Calu3 (cell line): ENCODE measurements around the gene LRRC2. TPM values are rescaled to one million over a fixed set of nuclear protein-coding genes. Genes with fewer than 3 reads are reported as not detected.

Experiments used
- BruUV-seq: library from RNA; stranded (reverse); fragments of 400-500 nt; replicated peaks from 2 replicates; lab custom pipeline; 2021; lab: Mats Ljungman, UMichigan
- CTCF ChIA-PET: fragments of 300-600 bp; sonication (Branson Sonifier 250); formaldehyde crosslinking; loops from one replicate; lab custom pipeline; 2022; ENCODE audit warnings: antibody characterized with exemption; lab: Charles Lee
- DNase-seq: peaks from one replicate; pipeline ENCODE4 v3.0.0; 2022
- H3K27ac Mint-ChIP-seq: one replicate; pipeline ENCODE4 v1.8.0; 2022; ENCODE audit warnings: mixed read lengths; ENCODE audit not compliant: unreplicated experiment
- H3K27me3 Mint-ChIP-seq: one replicate; pipeline ENCODE4 v1.8.0; 2022; ENCODE audit warnings: mixed read lengths; ENCODE audit not compliant: unreplicated experiment
- H3K36me3 Mint-ChIP-seq: one replicate; pipeline ENCODE4 v1.8.0; 2022; ENCODE audit warnings: mild to moderate bottlenecking, moderate library complexity, mixed read lengths; ENCODE audit not compliant: insufficient read depth, unreplicated experiment
- H3K4me1 Mint-ChIP-seq: one replicate; pipeline ENCODE4 v1.8.0; 2022; ENCODE audit warnings: mild to moderate bottlenecking, low read depth, mixed read lengths; ENCODE audit not compliant: unreplicated experiment
- H3K4me3 Mint-ChIP-seq: one replicate; pipeline ENCODE4 v1.8.0; 2022; ENCODE audit warnings: mild to moderate bottlenecking, low read depth, moderate library complexity, mixed read lengths; ENCODE audit not compliant: unreplicated experiment
- H3K9me3 Mint-ChIP-seq: one replicate; pipeline ENCODE4 v1.8.0; 2022; ENCODE audit warnings: low read depth, mixed read lengths; ENCODE audit not compliant: unreplicated experiment
- intact Hi-C: fragments of 100-400 bp; cut with micrococcal nuclease; formaldehyde crosslinking; loops from one replicate; pipeline ENCODE4 v1.10.0; 2022; ENCODE audit not compliant: unreplicated experiment
- total RNA-seq: library from RNA; stranded (reverse); gene quantifications from 2 replicates; pipeline ENCODE4 v1.2.3, GENCODE V29; 2022
- TF ChIP-seq, protein P1 (sequence below): fragments of 200-600 bp; IDR thresholded peaks from one replicate; pipeline ENCODE4 v1.8.0; 2022; ENCODE audit warnings: antibody characterized with exemption; ENCODE audit not compliant: unreplicated experiment

LRRC2 gene
- total RNA-seq, 1 experiment from 2014 or later = not detected

- BruUV-seq = no TSS peak
Observed at GRCh38 chr3:46557814-46558183, 8.3 kb downstream of the LRRC2 start.

DNA sequence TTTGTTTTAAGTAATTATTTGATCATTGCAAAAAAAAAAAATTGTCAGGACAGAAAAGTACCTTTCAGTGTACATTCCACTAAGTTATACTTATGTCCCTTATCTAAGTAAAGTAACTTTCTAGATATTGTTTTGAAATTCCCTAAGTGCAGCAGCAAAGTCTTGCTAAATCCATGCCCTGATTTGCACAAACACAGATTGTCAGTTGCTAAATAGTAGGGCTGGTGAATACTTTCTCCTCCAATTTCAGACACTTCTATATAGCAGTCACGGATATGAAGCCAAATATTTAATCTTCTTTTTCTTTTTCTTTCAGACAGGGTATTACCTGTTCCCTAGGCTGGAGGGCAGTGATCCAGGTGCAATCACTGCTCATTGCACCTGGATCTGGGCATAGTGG is 12.9 kb downstream of the LRRC2 start:
- no peaks in the 10 kb centered on the region for H3K27me3 Mint-ChIP-seq
- no peak for DNase-seq
- CTCF ChIA-PET = no interaction called here
- H3K27ac Mint-ChIP-seq = no peak overlapping the region
- no peaks in the 10 kb centered on the region for H3K36me3 Mint-ChIP-seq
- BruUV-seq = no TSS peak
- H3K9me3 Mint-ChIP-seq = no peaks in the 10 kb centered on the region
- no peak overlapping the region for H3K4me3 Mint-ChIP-seq
- TF ChIP-seq, protein P1, sequence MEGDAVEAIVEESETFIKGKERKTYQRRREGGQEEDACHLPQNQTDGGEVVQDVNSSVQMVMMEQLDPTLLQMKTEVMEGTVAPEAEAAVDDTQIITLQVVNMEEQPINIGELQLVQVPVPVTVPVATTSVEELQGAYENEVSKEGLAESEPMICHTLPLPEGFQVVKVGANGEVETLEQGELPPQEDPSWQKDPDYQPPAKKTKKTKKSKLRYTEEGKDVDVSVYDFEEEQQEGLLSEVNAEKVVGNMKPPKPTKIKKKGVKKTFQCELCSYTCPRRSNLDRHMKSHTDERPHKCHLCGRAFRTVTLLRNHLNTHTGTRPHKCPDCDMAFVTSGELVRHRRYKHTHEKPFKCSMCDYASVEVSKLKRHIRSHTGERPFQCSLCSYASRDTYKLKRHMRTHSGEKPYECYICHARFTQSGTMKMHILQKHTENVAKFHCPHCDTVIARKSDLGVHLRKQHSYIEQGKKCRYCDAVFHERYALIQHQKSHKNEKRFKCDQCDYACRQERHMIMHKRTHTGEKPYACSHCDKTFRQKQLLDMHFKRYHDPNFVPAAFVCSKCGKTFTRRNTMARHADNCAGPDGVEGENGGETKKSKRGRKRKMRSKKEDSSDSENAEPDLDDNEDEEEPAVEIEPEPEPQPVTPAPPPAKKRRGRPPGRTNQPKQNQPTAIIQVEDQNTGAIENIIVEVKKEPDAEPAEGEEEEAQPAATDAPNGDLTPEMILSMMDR = no peak
- peaks cover 21% of the 10 kb centered on the region for H3K4me1 Mint-ChIP-seq
- intact Hi-C loops = no loop called here

More at GRCh38 chr3:46557814-46558183, 8.3 kb downstream of the LRRC2 start:
- no peak overlapping the region for H3K27ac Mint-ChIP-seq
- no peaks in the 10 kb centered on the region for H3K9me3 Mint-ChIP-seq
- TF ChIP-seq, protein P1 = no peak
- H3K4me3 Mint-ChIP-seq = no peak overlapping the region
- no peaks in the 10 kb centered on the region for H3K27me3 Mint-ChIP-seq
- peaks cover 5% of the 10 kb centered on the region for H3K36me3 Mint-ChIP-seq
- H3K4me1 Mint-ChIP-seq = peaks cover 23% of the 10 kb centered on the region
- no peak for DNase-seq
- CTCF ChIA-PET = interaction anchor here (0.6 to 2.9 kb wide), 9 partner anchors 15 to 108 kb away, joined by 3 to 81 read pairs (median 5); no protein-coding TSS in a partner anchor
- intact Hi-C loops = loop anchor here (1.0 to 2.0 kb wide), 2 partner anchors 61 to 69 kb away; partner anchors contain the start of gene RTP3

GRCh38 chr3:46552538-46552937 is 13.6 kb downstream of the LRRC2 start:
- Mint-ChIP-seq H3K9me3 (no peaks in the 10 kb centered on the region), H3K36me3 (no peaks in the 10 kb centered on the region), H3K27ac (no peak overlapping the region), H3K4me3 (no peak overlapping the region), H3K4me1 (peaks cover 16% of the 10 kb centered on the region), H3K27me3 (no peaks in the 10 kb centered on the region)
- BruUV-seq = no TSS peak
- intact Hi-C loops = no loop called here
- no peak for DNase-seq
- CTCF ChIA-PET = interaction anchor here (0.5 kb wide), 1 partner anchor 13 kb away, joined by 4 read pairs; no protein-coding TSS in a partner anchor
- TF ChIP-seq, protein P1 = no peak

DNA sequence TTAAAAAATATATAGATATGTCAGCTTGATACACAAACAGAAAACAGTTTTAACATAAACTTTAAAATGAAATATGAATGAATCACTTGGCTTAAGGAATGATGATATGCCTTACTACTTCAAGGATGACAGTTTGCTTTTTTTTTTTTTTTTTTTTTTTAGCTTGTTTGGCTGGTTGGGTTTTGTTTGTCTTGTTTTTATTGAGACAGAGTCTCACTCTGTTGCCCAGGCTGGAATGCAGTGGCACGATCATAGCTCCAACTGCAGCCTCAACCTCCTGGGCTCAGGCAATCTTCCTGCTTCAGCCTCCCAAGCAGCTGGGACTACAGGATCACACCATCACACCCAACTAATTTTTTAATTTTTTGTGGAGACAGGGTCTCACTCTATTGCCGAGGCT is 14.5 kb downstream of the LRRC2 start:
- intact Hi-C loops = no loop called here
- TF ChIP-seq, protein P1 = no peak
- no peak overlapping the region for H3K4me3 Mint-ChIP-seq
- no peaks in the 10 kb centered on the region for H3K9me3 Mint-ChIP-seq
- BruUV-seq = no TSS peak
- no peaks in the 10 kb centered on the region for H3K27me3 Mint-ChIP-seq
- no peak overlapping the region for H3K27ac Mint-ChIP-seq
- H3K36me3 Mint-ChIP-seq = no peaks in the 10 kb centered on the region
- CTCF ChIA-PET = interaction anchor here (0.6 to 1.0 kb wide), 5 partner anchors 34 to 828 kb away, joined by 3 to 9 read pairs (median 5); no protein-coding TSS in a partner anchor
- H3K4me1 Mint-ChIP-seq = peaks cover 8% of the 10 kb centered on the region
- no peak for DNase-seq
